NCI-H524 (cell line): ENCODE measurements around the gene CYP2C19.
"Not testable (repeated sequence)": the region's sequence is repeated elsewhere in the genome, so short reads cannot be mapped to it uniquely, and the experiment has no call there.

ENCODE experiments used
- DNase-seq, 2 experiments: peaks; one replicate each; lab custom pipeline; 2025; lab: John Stamatoyannopoulos, UW

Gene CYP2C19

DNA sequence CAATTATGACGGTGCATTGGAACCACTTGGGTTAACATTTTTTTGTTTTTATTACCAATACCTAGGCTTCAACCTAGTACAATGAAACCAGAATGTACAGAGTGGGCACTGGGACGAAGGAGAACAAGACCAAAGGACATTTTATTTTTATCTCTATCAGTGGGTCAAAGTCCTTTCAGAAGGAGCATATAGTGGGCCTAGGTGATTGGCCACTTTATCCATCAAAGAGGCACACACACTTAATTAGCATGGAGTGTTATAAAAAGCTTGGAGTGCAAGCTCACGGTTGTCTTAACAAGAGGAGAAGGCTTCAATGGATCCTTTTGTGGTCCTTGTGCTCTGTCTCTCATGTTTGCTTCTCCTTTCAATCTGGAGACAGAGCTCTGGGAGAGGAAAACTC is at the start of gene CYP2C19:
Gene CYP2C19 (plus strand): TSS at position 289 of the 400 bp plus-strand sequence. CDS start 25 bp downstream, at position 314.
- no peak for DNase-seq

DNA sequence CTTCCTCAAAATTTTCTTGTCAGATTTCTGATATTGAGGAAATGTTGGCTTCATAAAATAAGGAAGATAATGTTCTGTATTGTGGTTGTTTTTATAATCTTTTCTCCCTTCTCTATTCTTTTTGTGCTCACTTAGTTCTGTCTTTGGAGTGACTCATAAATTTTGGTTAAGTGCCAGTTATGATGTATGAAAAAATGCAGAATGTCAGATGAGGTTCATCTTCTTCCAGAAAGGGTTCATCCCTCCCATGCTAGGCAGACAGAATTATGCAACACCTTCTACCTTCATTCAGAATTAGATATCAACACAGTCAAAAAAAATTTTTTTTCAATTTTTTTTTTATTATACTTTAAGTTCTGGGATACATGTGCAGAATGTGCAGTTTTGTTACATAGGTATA is 36.6 kb upstream of the CYP2C19 start:
- no peak for DNase-seq

DNA sequence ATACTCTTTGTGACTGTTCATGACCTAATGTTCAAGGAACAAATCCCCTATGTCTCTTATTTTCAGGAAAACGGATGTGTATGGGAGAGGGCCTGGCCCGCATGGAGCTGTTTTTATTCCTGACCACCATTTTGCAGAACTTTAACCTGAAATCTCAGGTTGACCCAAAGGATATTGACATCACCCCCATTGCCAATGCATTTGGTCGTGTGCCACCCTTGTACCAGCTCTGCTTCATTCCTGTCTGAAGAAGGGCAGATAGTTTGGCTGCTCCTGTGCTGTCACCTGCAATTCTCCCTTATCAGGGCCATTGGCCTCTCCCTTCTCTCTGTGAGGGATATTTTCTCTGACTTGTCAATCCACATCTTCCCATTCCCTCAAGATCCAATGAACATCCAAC is 27.3 kb upstream of the CYP2C19 start:
- no peak for DNase-seq

DNA sequence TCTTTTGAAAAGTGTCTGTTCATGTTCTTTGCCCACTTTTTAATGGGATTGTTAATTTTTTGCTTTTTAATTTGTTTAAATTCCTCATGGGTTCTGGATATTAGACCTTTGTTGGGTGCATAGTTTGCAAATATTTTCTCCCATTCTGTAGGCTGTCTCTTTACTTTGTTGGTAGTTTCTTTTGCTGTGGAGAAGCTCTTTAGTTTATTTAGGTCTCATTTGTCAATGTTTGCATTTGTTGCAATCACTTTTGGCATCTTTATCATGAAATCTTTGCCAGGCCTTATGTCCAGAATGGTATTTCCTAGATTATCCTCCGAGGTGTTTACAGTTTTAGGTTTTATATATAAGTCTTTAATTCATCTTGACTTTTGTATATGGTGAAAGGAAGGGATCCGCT is 23.9 kb upstream of the CYP2C19 start:
- no peak for DNase-seq

DNA sequence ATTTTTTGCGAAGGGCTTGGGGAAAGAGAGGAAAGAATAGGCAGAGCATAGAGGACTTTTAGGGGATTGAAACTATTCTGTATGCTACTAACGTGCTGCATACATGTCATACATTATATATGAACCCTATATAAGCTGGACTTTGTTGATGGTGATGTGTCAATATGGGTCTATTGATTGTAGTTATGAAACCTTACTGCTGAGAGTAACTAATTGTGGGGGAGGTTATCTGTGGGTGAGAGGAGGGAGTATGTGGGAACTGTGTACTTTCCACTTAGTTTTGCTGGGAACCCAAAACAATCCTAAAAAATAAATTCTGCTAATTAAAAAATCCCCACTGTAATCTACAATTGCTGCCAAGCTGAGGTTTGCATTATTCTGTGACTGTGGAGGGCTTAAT is 15.3 kb upstream of the CYP2C19 start:
- no peak for DNase-seq

DNA sequence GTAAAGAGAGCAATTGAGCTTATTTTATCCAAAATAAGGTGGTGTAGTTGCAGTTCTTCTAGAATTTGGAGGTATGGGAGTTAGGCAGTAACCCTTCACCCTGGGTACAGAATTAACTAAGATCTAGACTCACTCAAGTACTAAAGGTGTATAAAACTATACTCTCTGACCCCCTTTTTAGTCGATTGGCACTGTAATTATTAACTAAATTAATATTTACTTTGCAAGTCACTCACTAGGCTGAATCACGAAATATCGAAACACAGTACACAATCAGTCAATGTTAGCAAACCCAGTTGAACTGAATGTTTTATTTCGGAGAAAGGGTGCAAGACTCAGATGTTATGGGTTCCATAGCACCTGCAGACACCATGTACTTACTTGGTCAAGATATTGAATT is 14.6 kb upstream of the CYP2C19 start:
- DNase-seq = no peak

DNA sequence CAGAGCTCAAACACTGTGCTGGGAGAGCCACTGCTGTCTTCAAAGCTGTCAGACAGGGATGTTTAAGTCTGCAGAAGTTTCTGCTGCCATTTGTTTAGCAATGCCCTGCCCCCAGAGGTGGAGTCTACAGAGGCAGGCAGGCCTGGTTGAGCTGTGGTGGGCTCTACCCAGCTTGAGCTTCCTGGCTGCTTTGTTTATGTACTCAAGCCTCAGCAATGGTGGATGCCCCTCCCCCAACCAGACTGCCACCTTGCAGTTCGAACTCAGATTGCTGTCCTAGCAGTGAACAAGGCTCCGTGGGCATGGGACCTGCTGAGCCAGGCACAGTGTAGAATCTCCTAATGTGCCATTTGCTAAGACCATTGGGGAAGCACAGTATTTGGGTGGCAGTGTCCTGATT is 4.6 kb upstream of the CYP2C19 start:
- DNase-seq = no peak

DNA sequence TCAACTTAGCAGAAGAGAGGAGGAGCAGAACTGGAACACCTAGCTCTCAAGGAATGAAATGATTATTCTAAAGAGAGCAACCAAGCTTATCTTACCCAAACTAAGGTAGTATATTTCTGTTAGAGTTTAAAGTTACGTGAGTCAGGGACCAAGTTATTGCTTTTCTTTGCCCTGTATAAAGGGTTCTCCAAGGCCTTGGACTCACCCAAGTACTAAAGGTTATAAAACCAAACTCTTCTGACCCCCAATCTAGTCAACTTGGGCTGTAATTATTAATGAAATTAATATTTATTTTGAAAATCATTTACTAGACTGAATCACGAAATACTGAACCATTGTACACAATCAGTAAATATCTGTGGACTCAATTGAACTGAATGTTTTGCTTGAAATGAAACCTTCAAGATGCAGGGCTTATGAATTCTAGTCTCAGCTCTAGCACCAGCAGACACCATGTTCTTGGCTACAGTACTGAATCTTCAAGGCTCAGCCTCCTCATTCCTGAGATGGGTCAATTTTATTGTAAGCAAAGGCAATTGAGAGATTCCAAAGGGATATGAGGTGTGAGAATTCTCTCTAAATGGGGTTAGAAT is 1.8 kb upstream of the CYP2C19 start:
- no peak for DNase-seq

DNA sequence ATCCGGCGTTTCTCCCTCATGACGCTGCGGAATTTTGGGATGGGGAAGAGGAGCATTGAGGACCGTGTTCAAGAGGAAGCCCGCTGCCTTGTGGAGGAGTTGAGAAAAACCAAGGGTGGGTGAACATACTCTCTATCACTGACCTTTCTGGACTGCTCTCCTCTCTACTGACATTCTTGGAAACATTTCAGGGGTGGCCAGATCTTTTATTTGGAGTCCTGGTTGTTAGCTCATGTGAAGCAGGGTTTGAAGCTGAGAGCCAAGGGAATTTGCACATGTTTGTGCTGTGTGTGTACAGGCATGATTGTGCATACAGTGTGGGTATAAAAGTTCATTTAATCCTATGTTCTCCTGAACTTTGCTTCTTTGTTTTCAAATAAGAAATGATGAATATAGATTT is 12.9 kb downstream of the CYP2C19 start:
- DNase-seq = not testable (repeated sequence)

DNA sequence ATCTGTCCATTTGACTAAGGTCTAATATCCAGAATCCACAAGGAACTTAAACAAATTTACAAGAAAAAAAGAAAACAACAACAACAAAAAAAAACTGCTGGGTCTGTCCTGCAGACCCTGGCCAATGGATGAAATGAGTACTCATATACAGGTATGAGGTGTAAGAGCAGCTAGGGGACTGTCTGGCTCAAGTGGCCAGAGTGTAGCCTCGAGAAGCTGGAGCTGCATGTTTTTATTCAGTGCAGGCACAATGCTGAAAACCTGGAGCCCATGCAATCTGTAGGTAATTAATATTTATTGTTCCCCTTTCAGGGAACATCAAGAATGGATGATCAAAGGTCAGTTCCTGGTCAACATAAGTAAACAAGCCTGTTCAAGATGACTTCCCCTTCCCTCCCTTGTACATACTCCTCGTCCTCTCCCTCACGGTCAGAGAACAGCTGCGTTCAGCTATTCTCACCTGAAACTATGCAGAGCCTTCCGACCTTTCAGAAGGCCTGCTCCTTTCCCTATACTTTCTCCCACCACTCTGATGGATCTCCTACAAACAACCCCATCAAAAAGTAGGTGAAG is 15.5 kb downstream of the CYP2C19 start:
- DNase-seq = no peak

DNA sequence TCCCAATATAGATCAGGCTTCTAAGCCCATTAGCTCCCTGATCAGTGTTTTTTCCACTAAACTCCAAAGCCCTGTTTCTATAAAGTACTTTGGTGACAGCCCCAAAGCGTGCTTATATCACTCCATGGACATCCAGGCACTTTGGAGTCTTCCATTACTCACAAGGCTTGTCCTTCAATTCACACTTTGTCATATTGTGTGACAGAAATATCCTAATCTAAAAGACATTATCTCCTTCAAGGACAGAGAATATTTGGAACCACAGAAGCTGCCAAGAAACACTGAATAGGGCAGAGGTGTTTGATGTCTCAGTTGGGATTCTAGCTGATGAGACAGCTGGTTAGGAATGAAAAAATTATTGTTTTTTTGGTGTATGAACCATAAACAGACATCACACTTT is 18.4 kb downstream of the CYP2C19 start:
- DNase-seq = no peak

DNA sequence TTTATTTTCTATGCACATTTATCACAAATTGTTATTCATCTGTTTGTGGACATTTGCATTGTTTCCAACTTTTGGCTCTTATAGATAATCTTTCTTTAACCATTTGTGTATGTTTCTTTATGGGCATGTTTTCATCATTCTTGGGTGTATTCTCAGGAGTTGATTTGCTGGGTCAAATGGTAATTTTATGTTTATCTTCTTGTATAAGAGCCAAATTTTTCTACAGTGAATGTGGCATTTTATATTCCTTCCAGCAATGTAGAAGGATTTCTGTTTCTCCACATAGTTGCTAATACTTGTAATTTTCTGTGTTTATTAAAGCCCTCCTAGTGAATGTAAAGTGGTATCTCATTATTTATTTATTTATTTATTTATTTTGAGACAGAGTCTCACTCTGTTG is 21.8 kb downstream of the CYP2C19 start:
- no peak for DNase-seq

DNA sequence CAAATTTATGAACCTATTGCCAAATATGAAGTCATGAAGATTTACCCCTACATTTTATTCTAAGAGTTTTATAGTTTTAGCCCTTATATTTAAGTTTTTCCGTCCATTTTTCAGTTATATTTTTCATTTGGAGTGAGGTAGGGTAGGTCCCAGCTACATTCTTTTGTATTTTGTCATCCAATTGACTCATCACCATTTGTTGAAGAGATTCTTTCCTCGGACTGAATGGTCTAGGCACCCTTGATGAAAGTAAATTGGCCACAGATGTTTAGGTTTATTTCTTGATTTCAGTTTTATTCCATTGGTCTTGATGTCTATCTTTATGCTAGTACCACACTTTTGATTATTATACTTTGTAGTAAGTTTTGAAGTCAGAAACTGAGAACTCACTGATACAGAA is 22.7 kb downstream of the CYP2C19 start:
- no peak for DNase-seq

DNA sequence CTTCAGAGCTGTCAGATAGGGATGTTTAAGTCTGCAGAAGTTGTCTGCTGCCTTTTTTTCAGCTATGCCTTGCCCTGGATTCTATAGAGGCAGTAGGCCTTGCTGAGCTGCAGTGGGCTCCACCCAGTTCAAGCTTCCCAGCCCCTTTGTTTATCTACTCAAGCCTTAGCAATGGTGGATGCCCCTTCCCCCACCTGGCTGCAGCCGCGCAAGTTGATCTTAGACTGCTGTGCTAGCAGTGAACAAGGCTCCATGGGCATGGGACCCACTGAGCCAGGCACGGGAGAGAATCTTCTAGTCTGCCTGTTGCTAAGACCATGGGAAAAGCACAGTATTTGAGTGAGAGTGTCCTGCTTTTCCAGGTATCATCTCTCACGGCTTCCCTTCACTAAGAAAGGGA is 38.1 kb downstream of the CYP2C19 start:
- not testable (repeated sequence) for DNase-seq

DNA sequence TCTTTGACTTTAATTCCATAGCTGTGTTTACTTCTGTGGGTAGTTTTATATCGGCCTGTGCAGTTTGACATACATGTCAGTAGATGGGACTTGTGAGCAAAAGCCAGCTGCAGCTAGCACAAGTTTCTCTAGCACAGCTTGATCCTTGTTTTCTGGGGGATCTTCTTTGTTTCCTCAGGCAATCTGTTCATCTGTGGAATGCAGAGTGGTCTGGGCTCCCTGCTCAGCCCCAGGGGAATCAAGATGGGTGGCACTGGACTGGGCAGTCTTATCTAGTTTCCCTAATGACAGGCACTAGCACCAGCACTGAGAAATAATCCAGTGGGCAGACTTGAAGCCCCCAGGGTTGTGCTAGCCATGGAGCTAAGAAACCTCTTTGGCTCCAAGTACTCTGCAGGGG is 40.8 kb downstream of the CYP2C19 start:
- no peak for DNase-seq

DNA sequence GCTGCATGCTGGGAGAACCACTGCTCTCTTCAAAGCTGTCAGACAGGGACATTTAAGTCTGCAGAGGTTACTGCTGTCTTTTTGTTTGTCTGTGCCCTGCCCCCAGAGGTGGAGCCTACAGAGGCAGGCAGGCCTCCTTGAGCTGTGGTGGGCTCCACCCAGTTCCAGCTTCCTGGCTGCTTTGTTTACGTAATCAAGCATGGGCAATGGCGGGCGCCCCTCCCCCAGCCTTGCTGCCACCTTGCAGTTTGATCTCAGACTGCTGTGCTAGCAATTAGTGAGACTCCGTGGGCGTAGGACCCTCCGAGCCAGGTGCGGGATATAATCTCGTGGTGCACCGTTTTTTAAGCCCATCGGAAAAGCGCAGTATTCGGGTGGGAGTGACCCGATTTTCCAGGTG is 67.5 kb downstream of the CYP2C19 start:
- DNase-seq = not testable (repeated sequence)

DNA sequence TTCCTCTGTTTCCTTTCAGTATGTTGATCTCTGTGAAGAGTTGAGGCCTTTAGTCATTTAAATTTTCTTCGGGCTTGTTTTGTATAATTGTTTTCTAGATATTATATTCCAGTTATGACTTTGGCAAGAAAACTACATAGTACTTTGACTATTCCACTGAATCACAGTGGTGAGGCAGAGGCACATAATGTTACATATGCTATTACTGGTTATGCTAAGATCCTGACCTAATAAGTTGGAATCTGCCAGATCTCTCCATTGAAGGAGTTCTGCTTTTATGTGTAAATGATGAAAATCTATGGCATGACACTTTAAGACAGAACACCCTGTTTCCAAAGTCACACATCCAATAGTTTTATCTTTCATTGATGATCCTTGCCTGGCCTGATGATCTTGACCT is 83.7 kb downstream of the CYP2C19 start:
- DNase-seq = no peak

DNA sequence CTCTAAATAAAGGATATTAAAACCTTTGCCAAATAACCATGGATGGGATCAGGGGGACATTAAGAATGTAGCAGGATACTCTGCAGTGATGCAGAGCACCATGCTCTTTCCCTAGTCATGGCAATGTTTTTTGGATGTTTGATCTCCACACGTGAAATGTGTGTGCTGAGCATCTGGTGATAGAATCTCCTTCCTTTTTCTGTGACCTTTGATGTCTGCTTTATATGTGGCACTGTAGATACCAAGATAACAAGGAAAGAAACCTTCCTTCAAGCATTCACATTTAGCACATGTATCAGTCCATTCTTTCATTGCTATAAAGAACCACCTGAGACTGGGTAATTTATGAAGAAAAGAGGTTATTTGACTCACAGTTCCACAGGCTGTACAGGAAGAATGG is 88.3 kb downstream of the CYP2C19 start:
- no peak for DNase-seq

DNA sequence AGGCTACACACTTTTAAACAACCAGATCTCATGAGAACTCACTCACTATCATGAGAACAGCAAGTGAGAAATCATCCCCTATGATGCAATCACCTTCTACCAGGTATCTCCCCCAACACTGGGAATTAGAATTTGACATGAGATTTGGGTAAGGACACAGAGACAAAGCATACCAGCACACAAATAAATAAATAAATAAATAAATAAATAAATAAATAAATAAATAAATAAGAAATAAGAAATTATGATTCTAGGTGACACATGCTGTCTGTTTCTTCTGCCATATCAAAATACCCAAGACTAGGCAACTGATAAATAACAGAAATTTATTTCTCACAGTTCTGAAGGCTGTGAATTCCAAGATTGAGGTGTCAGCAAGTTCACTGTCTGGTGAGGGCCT is 88.8 kb downstream of the CYP2C19 start:
- DNase-seq = no peak

DNA sequence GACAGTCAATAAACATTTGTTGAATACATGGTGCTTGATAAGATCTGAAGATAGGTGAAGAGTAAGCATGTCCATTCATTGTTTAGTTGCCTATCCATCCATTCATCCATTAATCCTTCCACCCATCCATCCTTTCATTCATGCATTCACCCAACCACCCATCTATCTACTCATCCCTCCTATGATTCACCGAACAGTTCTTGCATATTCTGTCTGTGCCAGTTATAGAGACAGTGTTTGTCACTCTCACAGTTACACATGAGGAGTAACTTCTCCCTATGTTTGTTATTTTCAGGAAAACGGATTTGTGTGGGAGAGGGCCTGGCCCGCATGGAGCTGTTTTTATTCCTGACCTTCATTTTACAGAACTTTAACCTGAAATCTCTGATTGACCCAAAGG is 90.0 kb downstream of the CYP2C19 start:
- no peak for DNase-seq

DNA sequence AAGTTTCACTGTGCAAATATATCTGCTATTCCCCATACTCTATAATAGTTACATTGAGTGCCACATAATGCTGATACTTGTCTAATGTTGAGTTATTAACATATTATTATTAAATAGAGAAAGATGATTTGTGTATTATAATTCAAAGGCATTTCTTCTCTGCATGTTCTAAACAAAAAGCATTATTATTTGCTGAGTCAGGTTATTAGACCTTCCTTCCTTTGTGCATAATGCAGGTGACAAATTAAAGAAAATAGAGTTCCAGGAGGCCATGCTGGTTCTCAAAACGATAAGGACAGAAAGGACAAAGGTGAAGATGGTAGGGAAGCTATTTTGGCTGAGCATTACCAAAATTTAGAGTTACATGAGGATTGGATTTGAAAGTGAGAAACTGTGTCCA is 90.6 kb downstream of the CYP2C19 start:
- no peak for DNase-seq

DNA sequence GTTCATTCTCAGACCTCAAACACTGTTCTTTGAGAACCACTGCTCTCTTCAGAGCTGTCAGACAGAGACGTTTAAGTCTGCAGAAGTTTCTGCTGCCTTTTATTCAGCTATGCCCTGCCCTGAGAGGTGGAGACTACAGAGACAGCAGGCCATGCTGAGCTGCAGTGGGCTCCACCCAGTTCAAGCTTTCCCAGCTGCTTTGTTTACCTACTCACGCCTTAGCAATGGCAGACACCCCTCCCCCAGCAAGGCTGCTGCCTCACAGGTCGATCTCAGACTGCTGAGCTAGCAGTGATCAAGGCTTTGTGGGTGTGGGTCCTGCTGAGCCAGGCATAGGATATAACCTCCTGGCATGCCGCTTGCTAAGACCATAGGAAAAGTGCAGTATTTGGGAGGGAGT is 95.5 kb downstream of the CYP2C19 start:
- DNase-seq = no peak

DNA sequence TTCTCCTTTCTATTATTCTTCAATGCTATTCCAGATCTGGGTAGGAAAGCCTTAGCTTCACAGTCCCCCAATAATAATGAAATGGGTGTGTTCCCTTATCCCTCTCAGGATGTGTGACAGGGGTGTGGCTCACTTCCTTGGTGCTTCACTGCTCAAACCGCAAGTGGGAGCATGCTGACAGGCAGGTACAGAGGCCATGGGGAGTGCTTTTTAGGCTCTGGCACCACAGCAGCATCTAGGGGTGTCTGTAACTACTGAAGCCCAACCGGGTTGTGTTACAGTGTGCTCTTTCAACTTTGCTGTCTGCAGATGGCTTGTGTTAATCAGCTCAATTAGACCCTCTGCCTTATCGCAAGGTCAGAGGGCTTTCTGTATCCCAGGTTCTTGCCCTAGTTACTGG is 96.6 kb downstream of the CYP2C19 start:
- DNase-seq = no peak

DNA sequence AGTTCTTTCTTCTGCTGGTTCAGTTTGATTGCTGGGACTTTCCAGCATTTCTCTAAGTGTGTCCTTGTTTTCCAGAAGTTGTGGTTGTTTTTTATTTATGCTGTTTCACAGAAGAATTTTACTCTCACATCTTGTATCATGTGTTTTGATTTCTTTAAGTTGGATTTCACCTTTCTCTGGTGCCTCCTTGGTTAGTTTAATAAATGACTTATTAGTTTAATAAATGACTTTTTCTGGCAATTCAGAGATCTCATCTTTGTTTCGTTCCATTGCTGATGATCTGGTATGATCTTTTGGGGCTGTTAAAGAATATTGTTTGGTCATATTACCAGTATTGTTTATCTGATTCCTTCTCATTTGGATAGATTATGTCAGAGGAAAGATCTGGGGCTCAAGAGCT is 116.2 kb downstream of the CYP2C19 start:
- DNase-seq = no peak
